T-helper 2 cell treated with Interferon-gamma antibody and Interleukin-4, amounts not matched to agents 5 μg/mL and 100 μg/mL, for 36 hours (primary cell): ENCODE results near the gene ADAMTS13.

ENCODE experiments used
- DNase-seq: peaks from one replicate; pipeline ENCODE4 v3.0.0; 2021; ENCODE audit warnings: low spot score
- H3K27ac Mint-ChIP-seq: one replicate; pipeline ENCODE4 v1.8.0; 2021; ENCODE audit warnings: mild to moderate bottlenecking, mixed read lengths
- H3K27me3 Mint-ChIP-seq: one replicate; pipeline ENCODE4 v1.8.0; 2021; ENCODE audit warnings: low read depth, mixed read lengths
- H3K36me3 Mint-ChIP-seq: one replicate; pipeline ENCODE4 v1.8.0; 2021; ENCODE audit warnings: low read depth, mixed read lengths
- H3K4me1 Mint-ChIP-seq: one replicate; pipeline ENCODE4 v1.8.0; 2021; ENCODE audit warnings: low read depth, mixed read lengths
- H3K4me3 Mint-ChIP-seq: one replicate; pipeline ENCODE4 v1.8.0; 2022; ENCODE audit warnings: mild to moderate bottlenecking, moderate library complexity, mixed read lengths
- H3K9me3 Mint-ChIP-seq: one replicate; pipeline ENCODE4 v1.8.0; 2021; ENCODE audit warnings: mixed read lengths

Gene ADAMTS13

DNA sequence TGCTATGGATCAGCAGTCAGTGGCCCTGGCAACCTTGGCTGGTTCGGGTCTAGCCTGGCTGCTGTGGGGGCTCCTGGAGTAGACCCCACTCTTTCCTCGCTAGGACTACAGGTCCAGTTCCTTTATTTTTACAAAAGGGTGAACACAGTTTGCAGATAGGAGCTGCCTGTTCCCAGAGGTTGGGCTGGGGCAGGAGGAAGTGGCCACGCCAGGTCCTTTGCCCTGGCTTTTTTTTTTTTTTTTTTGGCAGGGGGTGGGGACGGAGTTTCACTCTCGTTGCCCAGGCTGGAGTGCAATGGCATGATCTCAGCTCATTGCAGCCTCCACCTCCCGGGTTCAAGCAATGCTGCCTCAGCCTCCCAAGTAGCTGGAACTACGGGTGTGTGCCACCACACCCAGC, 48.8 kb downstream of the ADAMTS13 start:
- no peak overlapping the region for H3K4me3 Mint-ChIP-seq
- no peaks in the 10 kb centered on the region for H3K27me3 Mint-ChIP-seq
- no peaks in the 10 kb centered on the region for H3K9me3 Mint-ChIP-seq
- no peaks in the 10 kb centered on the region for H3K36me3 Mint-ChIP-seq
- no peak for DNase-seq
- peaks cover 3% of the 10 kb centered on the region for H3K4me1 Mint-ChIP-seq
- no peak overlapping the region for H3K27ac Mint-ChIP-seq

DNA sequence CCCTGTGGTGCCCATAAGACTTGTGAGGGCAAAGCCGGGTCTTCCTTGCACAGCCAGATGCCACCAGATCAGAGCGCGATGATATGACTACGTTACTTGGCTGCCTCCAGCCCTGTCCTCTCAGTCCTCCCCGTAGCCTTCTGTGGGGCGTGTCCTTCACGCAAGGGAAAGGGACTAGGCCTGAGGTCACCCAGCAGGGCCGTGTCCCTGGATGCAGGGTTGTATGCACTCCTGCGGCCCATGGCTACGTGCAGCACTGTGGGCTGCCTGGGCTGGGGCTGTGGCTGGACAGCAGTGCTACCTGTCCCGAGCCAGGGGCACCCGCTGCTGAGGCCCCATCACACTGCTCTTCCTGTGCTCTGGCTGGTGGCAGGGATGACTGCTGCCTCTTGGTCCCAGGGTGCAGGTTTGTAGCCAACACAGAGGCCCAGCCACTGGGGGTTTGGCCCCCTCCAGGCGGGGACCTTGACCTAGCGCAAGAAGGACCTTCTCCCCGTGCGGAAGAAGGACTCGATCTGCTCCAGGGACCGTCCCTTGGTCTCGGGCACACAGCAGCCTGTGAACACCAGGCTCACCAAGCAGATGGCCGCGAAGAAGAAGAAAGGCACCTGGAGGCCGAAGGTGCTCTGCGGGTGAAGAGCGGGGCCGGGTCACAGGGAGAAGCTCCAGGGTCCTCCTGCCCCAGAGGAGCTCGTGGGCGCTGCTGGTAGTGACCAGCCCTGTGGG, 49.5 kb downstream of the ADAMTS13 start:
- Mint-ChIP-seq H3K27ac (no peak overlapping the region), H3K4me3 (no peak overlapping the region), H3K4me1 (peaks cover 3% of the 10 kb centered on the region), H3K9me3 (no peaks in the 10 kb centered on the region), H3K36me3 (no peaks in the 10 kb centered on the region), H3K27me3 (no peaks in the 10 kb centered on the region)
- no peak for DNase-seq

DNA sequence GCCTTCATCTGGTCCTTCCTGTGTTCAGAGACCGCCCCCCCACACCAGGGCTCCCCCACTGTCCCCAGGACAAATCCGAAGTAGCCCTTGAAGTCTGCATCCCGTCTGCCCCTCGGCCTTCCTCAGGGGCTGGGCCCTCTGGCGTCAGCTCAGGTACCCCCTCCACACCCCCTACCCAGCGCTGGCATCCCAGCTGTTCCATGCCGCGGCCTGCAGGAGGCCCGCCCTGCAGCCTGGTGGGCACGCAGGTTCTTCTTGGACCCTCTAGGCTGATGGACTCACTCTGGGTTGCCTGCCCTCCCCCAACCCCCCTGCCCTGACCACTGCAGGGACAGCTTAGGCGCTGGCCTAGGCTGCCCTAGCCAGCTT, 50.1 kb downstream of the ADAMTS13 start:
- Mint-ChIP-seq H3K9me3 (no peaks in the 10 kb centered on the region), H3K4me1 (peaks cover 3% of the 10 kb centered on the region), H3K36me3 (no peaks in the 10 kb centered on the region), H3K27ac (no peak overlapping the region), H3K4me3 (no peak overlapping the region), H3K27me3 (no peaks in the 10 kb centered on the region)
- DNase-seq = no peak

DNA sequence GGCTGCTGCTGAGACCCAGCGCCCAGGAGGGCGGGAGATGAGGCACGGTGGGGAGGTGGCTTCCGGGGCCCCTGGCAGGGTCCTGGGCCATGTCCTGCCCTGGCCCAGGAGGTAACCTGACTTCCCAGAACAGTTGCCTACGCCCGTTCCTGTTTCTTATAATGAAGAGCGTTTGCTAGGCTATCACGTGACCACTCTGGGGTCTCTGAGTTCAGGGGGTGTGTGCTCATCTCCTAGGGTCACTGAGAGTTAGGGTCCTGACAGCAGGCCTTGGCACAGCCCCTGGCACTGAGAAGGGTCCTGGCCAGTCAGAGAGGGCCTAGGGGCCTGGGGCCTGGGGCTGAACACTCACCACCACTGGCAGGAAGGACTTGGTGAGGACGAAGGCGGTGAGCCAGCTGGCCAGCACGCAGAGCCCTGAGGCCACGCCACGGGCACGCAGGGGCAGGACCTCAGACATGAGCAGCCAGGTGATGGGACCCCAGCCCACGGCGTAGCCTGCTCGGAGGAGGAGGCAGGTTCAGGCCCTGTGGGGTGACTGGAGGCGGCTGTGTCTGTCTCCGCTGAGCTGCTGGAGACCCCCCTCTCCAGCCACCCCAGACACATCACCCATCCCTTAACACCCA, 50.7 kb downstream of the ADAMTS13 start:
- H3K4me1 Mint-ChIP-seq = peaks cover 3% of the 10 kb centered on the region
- no peak for DNase-seq
- no peaks in the 10 kb centered on the region for H3K9me3 Mint-ChIP-seq
- H3K27ac Mint-ChIP-seq = no peak overlapping the region
- no peaks in the 10 kb centered on the region for H3K27me3 Mint-ChIP-seq
- H3K36me3 Mint-ChIP-seq = no peaks in the 10 kb centered on the region
- H3K4me3 Mint-ChIP-seq = no peak overlapping the region

DNA sequence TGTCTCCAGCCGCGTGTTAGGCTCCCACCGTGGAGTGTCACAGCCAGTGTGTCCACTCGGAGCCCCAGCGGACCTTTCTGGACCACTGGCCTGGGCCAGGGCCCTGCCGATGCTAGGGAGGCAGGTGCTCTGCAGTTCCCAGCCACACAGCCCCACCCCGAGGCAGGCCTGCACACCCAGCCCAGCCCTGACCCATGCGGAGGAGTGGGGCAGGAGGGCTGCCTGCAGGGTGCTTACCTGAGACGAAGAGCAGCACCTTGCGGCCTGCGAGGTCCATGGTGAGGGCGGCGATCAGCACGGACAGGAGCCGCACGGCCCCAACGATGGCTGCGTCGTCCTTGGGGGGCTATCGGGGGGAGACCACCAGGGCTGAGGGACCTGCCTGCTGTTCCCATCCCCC, 51.6 kb downstream of the ADAMTS13 start:
- Mint-ChIP-seq H3K9me3 (no peaks in the 10 kb centered on the region), H3K27me3 (no peaks in the 10 kb centered on the region), H3K27ac (no peak overlapping the region), H3K36me3 (no peaks in the 10 kb centered on the region), H3K4me1 (peaks cover 3% of the 10 kb centered on the region), H3K4me3 (no peak overlapping the region)
- no peak for DNase-seq

DNA sequence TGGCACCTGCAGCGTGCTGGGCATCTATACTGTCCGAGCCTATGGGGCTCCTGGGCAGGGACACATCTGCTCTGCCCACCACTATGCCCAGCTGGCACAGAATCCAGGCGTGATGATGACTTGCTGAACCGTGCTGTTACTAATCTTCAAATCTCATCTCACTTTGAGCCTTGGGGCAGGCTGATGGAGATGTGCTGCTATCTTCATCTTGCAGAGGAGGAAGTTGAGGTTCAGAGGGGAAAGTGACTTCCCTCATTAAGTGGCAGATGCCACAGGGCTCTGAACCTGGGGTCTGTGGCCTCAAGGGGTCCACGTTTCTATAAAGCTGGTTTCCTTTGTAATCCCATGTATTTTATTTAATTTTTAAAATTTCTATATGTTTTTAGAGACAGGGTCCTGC, 52.0 kb downstream of the ADAMTS13 start:
- Mint-ChIP-seq H3K36me3 (no peaks in the 10 kb centered on the region), H3K9me3 (no peaks in the 10 kb centered on the region), H3K27ac (no peak overlapping the region), H3K27me3 (no peaks in the 10 kb centered on the region), H3K4me3 (no peak overlapping the region), H3K4me1 (peaks cover 3% of the 10 kb centered on the region)
- DNase-seq = no peak

DNA sequence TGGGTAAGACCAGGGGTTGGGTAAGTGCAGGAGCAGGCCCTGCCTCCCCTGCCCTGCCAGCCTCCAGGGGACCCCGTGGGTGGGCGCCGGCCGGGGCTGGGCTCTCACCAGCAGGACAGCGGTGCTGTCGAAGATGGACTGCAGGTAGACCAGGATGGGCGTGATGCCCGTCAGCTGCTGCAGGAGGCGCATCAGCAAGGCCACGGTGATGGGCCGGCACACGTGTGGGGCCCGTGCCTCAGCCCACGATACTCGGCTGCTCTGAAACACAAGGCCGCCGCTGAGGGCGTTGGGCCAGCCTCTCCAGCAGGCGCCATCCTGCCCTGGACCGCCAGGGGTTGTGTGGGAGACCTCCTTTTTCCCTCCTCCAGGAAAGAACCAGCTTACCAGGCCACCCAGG, 52.7 kb downstream of the ADAMTS13 start:
- H3K9me3 Mint-ChIP-seq = no peaks in the 10 kb centered on the region
- no peak overlapping the region for H3K27ac Mint-ChIP-seq
- peaks cover 7% of the 10 kb centered on the region for H3K4me1 Mint-ChIP-seq
- peaks cover 5% of the 10 kb centered on the region for H3K27me3 Mint-ChIP-seq
- H3K36me3 Mint-ChIP-seq = no peaks in the 10 kb centered on the region
- no peak overlapping the region for H3K4me3 Mint-ChIP-seq
- DNase-seq = no peak

DNA sequence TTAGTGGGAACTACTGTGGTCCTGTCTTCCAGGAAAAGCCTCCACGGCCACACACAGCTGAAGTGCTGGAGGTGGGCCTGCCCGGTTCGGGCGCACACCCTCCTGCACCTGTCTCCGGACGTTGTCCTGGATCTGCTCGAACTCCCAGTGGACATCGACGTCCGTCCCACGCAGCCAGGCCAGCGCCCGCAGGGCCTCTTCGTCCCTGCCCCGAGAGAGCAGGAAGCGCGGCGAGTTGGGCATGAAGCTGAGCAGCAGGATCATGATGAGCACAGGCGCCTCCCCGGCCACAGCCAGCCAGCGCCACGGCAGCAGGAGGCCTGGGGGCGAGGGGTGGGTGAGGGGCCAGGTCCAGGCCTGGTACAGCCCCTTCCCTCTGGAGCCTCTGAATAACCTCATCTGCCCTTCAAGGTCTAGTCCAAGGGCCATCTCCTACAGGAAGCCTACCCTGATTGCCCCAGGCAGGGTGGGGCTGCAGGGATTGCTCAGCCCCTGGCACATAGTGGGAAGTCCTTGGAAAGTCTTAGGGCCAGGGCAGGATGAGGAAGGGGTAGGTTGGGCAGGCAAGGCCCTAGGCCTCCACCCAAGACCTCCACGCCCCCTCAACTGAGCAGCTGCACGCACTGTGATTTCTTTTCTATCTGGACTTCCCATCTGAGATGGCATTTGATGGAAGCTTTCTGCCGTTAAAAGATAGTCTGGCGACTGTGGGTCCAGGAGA, 53.3 kb downstream of the ADAMTS13 start:
- H3K4me3 Mint-ChIP-seq = no peak overlapping the region
- peaks cover 8% of the 10 kb centered on the region for H3K4me1 Mint-ChIP-seq
- H3K27me3 Mint-ChIP-seq = peaks cover 6% of the 10 kb centered on the region
- no peak overlapping the region for H3K27ac Mint-ChIP-seq
- H3K9me3 Mint-ChIP-seq = no peaks in the 10 kb centered on the region
- H3K36me3 Mint-ChIP-seq = no peaks in the 10 kb centered on the region
- DNase-seq = no peak

DNA sequence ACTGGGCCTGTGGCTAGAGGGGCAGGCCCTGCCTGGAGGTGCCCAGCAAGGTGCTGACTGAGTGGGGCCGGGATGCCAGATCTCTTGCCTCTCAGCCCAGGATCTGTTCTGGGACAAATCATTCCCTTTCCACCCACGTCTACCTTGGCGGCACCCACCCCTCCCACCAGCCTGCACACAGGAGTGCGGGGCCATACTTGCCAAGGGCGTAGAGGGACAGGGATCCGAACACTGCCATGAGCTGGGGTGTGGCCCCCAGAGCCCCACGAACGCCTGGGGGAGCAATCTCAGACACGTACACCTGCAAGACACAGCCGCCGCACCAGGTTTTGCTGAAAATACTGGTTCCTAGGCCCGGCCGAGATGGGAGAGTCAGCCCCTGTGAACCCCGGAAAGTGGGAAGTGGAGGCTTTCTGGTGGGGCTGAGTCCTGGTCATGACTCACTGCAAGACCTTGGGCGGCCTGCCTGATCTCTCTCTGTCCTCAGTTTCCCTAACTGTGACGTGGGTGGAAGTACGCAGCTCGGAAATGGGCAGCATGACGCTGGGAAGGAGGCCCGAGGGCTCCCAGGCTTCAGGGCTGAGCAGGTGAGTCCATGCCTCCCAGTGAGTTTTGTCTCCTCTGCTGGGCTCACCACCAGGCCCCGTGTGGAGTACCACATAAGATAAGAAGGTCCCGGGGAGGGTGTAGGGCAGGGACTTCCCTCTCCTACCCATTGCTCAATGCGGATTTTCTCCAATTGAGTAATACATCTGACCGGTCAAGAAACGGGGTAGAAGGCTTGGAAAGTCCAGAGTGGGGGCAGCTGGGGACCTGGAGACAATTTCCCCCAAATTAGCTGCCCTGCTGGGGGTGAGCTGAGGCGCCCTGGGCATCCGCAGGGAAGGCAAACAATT, 54.1 kb downstream of the ADAMTS13 start:
- Mint-ChIP-seq H3K9me3 (no peaks in the 10 kb centered on the region), H3K4me1 (peaks cover 8% of the 10 kb centered on the region), H3K27me3 (peaks cover 6% of the 10 kb centered on the region), H3K36me3 (no peaks in the 10 kb centered on the region), H3K27ac (no peak overlapping the region), H3K4me3 (no peak overlapping the region)
- DNase-seq = no peak

DNA sequence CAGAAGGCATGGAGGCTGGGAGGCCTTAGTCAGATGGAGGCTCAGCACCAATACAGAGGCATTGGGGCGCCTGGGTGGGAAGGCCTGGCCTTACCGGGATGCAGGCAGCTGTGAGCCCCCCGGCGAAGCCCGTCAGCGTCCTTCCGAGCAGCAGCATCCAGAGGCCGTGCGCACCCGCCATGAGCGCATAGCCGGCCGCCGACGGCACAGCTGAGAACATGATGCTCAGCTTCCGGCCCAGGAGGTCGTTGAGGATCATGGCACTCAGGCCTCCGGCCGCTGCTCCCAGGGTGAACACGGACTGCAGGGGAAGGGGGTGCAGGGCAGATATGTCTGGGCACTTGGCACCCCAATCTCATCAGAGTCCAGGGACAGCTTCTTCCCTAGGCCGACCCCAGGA, 54.8 kb downstream of the ADAMTS13 start:
- Mint-ChIP-seq H3K27me3 (peaks cover 6% of the 10 kb centered on the region), H3K27ac (no peak overlapping the region), H3K4me1 (peaks cover 8% of the 10 kb centered on the region), H3K9me3 (no peaks in the 10 kb centered on the region), H3K4me3 (no peak overlapping the region), H3K36me3 (no peaks in the 10 kb centered on the region)
- no peak for DNase-seq

DNA sequence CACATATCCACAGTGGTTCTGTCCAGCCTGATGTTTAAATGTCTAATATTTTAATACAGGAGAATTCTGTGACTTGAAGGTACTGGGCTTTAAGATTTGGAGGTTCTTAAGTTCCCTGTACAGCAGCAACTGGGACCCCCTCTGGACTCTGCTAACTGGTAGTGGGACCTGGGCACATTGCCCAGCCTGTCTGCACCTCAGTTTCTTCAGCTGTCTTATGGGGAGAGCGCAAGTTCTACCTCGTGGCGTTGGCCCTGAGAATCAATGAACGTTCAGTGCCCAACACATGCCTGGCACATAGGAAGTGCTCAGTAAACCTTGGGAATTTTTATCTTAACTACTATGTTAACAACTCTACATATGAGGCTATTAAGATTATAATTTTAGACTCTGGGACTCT, 55.3 kb downstream of the ADAMTS13 start:
- H3K27ac Mint-ChIP-seq = no peak overlapping the region
- H3K4me1 Mint-ChIP-seq = peaks cover 8% of the 10 kb centered on the region
- H3K27me3 Mint-ChIP-seq = peaks cover 6% of the 10 kb centered on the region
- no peaks in the 10 kb centered on the region for H3K9me3 Mint-ChIP-seq
- DNase-seq = no peak
- peak overlapping the region; percentile 6 for H3K4me3 Mint-ChIP-seq
- no peaks in the 10 kb centered on the region for H3K36me3 Mint-ChIP-seq

DNA sequence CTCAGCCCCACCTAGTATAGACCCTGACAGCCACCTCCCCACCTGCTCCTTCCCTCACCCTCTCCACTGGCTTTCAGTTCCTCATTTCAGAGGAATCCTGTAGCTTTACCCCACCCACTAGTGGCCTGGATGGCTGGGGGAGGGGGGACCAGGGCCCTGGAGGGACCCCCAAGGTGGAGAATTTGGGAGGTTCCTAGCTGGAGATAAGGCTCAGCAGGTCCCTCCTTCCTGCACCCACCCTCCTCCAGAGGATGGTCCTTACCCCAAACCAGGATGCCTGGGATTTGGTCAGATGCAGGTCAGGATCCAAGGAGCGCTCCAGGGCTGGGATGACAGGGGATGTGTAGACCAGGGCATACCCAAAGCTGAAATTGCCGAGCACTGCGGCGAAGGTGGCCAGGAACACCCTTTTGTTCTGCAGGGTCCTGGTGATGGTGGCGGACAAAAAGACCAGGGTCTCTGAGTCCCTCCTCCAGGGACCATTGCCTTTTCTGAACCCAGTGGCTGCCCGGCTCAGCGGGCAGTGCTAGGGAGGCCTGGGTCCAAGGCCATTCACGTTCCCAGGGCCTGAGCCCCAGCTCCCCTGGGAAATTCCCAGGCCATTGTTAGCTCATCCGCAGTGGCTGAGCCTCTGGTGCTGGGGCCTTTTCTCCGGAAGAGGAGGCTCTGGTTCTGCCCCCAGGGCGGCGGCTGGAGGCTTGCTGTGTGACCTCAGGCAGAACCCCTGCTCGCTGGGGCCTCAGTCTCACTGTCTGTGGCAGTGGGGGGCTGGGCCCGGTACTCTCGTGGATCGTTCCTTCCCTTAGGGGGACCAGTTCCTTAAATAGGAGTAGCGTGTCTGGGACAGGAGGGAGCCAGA, 56.1 kb downstream of the ADAMTS13 start:
- peak overlapping the region; percentile 57 for H3K27ac Mint-ChIP-seq
- H3K27me3 Mint-ChIP-seq = peaks cover 9% of the 10 kb centered on the region
- peaks cover 8% of the 10 kb centered on the region for H3K4me1 Mint-ChIP-seq

More for the DNA sequence above, 56.1 kb downstream of the ADAMTS13 start:
- Mint-ChIP-seq H3K9me3 (no peaks in the 10 kb centered on the region), H3K36me3 (no peaks in the 10 kb centered on the region), H3K4me3 (peak overlapping the region; percentile 29)
- DNase-seq = no peak
